Endodermal cell (in vitro differentiated cells): ENCODE data around the gene ZNF552. TPM values are rescaled to one million over a fixed set of nuclear protein-coding genes. Genes with fewer than 3 reads are reported as not detected.

Source experiments
- DNase-seq: peaks from one replicate; pipeline ENCODE4 v3.0.0-alpha.2; 2017
- H3K27ac ChIP-seq: 2 replicates; pipeline ENCODE4 v1.5.1; 2013; ENCODE audit warnings: mild to moderate bottlenecking, low read depth, low read length, moderate library complexity
- H3K27me3 ChIP-seq: 2 replicates; pipeline ENCODE4 v1.6.1; 2013; ENCODE audit warnings: mild to moderate bottlenecking, low read length, moderate library complexity; ENCODE audit not compliant: insufficient read depth, control insufficient read depth, poor library complexity, severe bottlenecking
- H3K36me3 ChIP-seq: 2 replicates; pipeline ENCODE4 v1.7.0; 2013; ENCODE audit warnings: mild to moderate bottlenecking, low read length, moderate library complexity; ENCODE audit not compliant: control insufficient read depth, insufficient read depth
- H3K4me1 ChIP-seq: one replicate; pipeline ENCODE4 v1.7.0; 2013; ENCODE audit warnings: low read length; ENCODE audit not compliant: control insufficient read depth, insufficient read depth
- H3K4me3 ChIP-seq: 2 replicates; pipeline ENCODE4 v1.5.1; 2013; ENCODE audit warnings: mild to moderate bottlenecking, low read length, moderate library complexity
- H3K9ac ChIP-seq: 2 replicates; pipeline ENCODE4 v1.6.1; 2013; ENCODE audit warnings: mild to moderate bottlenecking, low read length, moderate library complexity; ENCODE audit not compliant: poor library complexity, severe bottlenecking; ENCODE audit errors: extremely low read depth
- H3K9me3 ChIP-seq: 2 replicates; pipeline ENCODE4 v1.6.1; 2013; ENCODE audit warnings: mild to moderate bottlenecking, low read length, moderate library complexity; ENCODE audit not compliant: control insufficient read depth
- H3K27ac Mint-ChIP-seq: 2 replicates; pipeline ENCODE4 v1.8.0; 2020; ENCODE audit warnings: mixed read lengths
- H3K27me3 Mint-ChIP-seq: 2 replicates; pipeline ENCODE4 v1.8.0; 2021; ENCODE audit warnings: mild to moderate bottlenecking, mixed read lengths; ENCODE audit not compliant: insufficient read depth
- H3K36me3 Mint-ChIP-seq: 2 replicates; pipeline ENCODE4 v1.8.0; 2020; ENCODE audit warnings: low read depth, mixed read lengths
- H3K4me1 Mint-ChIP-seq: 2 replicates; pipeline ENCODE4 v1.8.0; 2020; ENCODE audit warnings: mixed read lengths
- H3K4me3 Mint-ChIP-seq: 2 replicates; pipeline ENCODE4 v1.8.0; 2020; ENCODE audit warnings: mild to moderate bottlenecking, moderate library complexity, mixed read lengths
- H3K9me3 Mint-ChIP-seq: 2 replicates; pipeline ENCODE4 v1.8.0; 2020; ENCODE audit warnings: mild to moderate bottlenecking, mixed read lengths
- CTCF ChIP-seq: fragments of 200-600 bp; sonication (generic); conservative IDR thresholded peaks from 2 replicates; pipeline ENCODE4 v1.5.0; 2021; ENCODE audit warnings: antibody characterized with exemption, mild to moderate bottlenecking
- WGBS, 2 experiments: methylation state at CpG; one replicate each; pipeline versions ENCODE4 v1.1.5 to v1.1.7; 2013; ENCODE audit warnings: missing lambda C conversion rate in 2 of 2, mixed read lengths in 1 of 2; ENCODE audit not compliant: insufficient coverage in 1 of 2, insufficient read length in 1 of 2; 5-methylcytosine and 5-hydroxymethylcytosine counted together
- total RNA-seq, 2 donors: library from RNA; stranded (reverse); fragmentation: NEBNext Ultra II Directional in 1 of 2; extraction: Animal tissue kit (Norgen Biotek cat#: 25700) in 1 of 2; gene quantifications; 2 replicates in 1 of 2; 3 replicates in 1 of 2; pipeline ENCODE4 v1.2.1, GENCODE V29; 2021

The ZNF552 gene
- total RNA-seq, 2 donors from 2014 or later: 17.4 to 18.8 TPM

GRCh38 chr19:57820599-57820998 is 5.9 kb upstream of the ZNF552 start:
- WGBS, 2 experiments: 88 to 91% methylated on average over 6 of the region's 6 CpGs

GRCh38 chr19:57819475-57820148 is 4.9 kb upstream of the ZNF552 start:
- peaks cover 55% of the 10 kb centered on the region for H3K4me1 Mint-ChIP-seq
- no peaks in the 10 kb centered on the region for H3K27me3 Mint-ChIP-seq
- H3K9me3 Mint-ChIP-seq: no peaks in the 10 kb centered on the region
- peaks cover 21% of the 10 kb centered on the region for H3K36me3 Mint-ChIP-seq
- Histone ChIP-seq H3K4me1 (peaks cover 14% of the 10 kb centered on the region), H3K27ac (peak overlapping the region; percentile 62), H3K9ac (peak overlapping the region; percentile 93), H3K4me3 (peak overlapping the region; percentile 89), H3K36me3 (peaks cover 16% of the 10 kb centered on the region), H3K27me3 (no peaks in the 10 kb centered on the region), H3K9me3 (no peaks in the 10 kb centered on the region)
- H3K27ac Mint-ChIP-seq: peak overlapping the region; percentile 97
- TF ChIP-seq CTCF: peak; percentile 18
- 0% methylated on average over 28 to 44 of the region's 44 CpGs for WGBS, 2 experiments
- peak; percentile 94 for DNase-seq
- peak overlapping the region; percentile 95 for H3K4me3 Mint-ChIP-seq

More at GRCh38 chr19:57820599-57820998, 5.9 kb upstream of the ZNF552 start:
- H3K27me3 Mint-ChIP-seq: no peaks in the 10 kb centered on the region
- H3K27ac ChIP-seq: no peak overlapping the region
- H3K4me1 ChIP-seq: peaks cover 7% of the 10 kb centered on the region
- H3K4me3 Mint-ChIP-seq: peak overlapping the region; percentile 95
- H3K36me3 Mint-ChIP-seq: peaks cover 27% of the 10 kb centered on the region
- no peaks in the 10 kb centered on the region for H3K9me3 ChIP-seq
- H3K36me3 ChIP-seq: peaks cover 24% of the 10 kb centered on the region
- DNase-seq: no peak
- no peak for TF ChIP-seq CTCF
- peak overlapping the region; percentile 97 for H3K27ac Mint-ChIP-seq
- H3K9me3 Mint-ChIP-seq: no peaks in the 10 kb centered on the region
- H3K4me1 Mint-ChIP-seq: peaks cover 49% of the 10 kb centered on the region
- H3K9ac ChIP-seq: peak overlapping the region; percentile 93
- peak overlapping the region; percentile 89 for H3K4me3 ChIP-seq
- no peaks in the 10 kb centered on the region for H3K27me3 ChIP-seq

GRCh38 chr19:57818378-57818777 is 3.7 kb upstream of the ZNF552 start:
- Histone ChIP-seq H3K4me1 (peaks cover 14% of the 10 kb centered on the region), H3K9me3 (no peaks in the 10 kb centered on the region), H3K36me3 (peaks cover 13% of the 10 kb centered on the region), H3K27ac (no peak overlapping the region), H3K27me3 (no peaks in the 10 kb centered on the region), H3K4me3 (no peak overlapping the region), H3K9ac (no peak overlapping the region)
- peaks cover 19% of the 10 kb centered on the region for H3K36me3 Mint-ChIP-seq
- DNase-seq: peak; percentile 59
- peak overlapping the region; percentile 95 for H3K4me3 Mint-ChIP-seq
- H3K27me3 Mint-ChIP-seq: no peaks in the 10 kb centered on the region
- no peak for TF ChIP-seq CTCF
- H3K9me3 Mint-ChIP-seq: no peaks in the 10 kb centered on the region
- H3K4me1 Mint-ChIP-seq: peaks cover 43% of the 10 kb centered on the region
- 79 to 92% methylated on average over 7 of the region's 7 CpGs for WGBS, 2 experiments
- H3K27ac Mint-ChIP-seq: peak overlapping the region; percentile 97
